Peyer's patch (tissue), 4 donors: ENCODE measurements around the gene UNKL. TPM values are rescaled to one million over a fixed set of nuclear protein-coding genes. Genes with fewer than 3 reads are reported as not detected.

Experiments used
- DNase-seq, 3 donors: peaks; one replicate each; pipeline ENCODE4 v3.0.0-alpha.2; 2017 to 2019
- H3K27ac ChIP-seq, 4 donors: fragments of 200-600 bp; sonication (generic); one replicate each; pipeline ENCODE4 v1.5.1; 2016 to 2019
- H3K27me3 ChIP-seq, 2 donors: fragments of 200-600 bp; sonication (generic); one replicate each; pipeline ENCODE4 v1.5.1; 2019
- H3K36me3 ChIP-seq, 3 donors: fragments of 200-600 bp; sonication (generic); one replicate each; pipeline ENCODE4 v1.5.1; 2016 to 2019
- H3K4me1 ChIP-seq, 4 donors: fragments of 200-600 bp; sonication (generic); one replicate each; pipeline ENCODE4 v1.5.1; 2016 to 2019
- H3K4me3 ChIP-seq, 4 donors: fragments of 200-600 bp; sonication (generic); 1 replicate in 3 of 4; 2 replicates in 1 of 4; pipeline ENCODE4 v1.5.1; 2016 to 2019; ENCODE audit warnings: mild to moderate bottlenecking in 1 of 4
- H3K9me3 ChIP-seq, 4 donors: fragments of 200-600 bp; sonication (generic); one replicate each; pipeline ENCODE4 v1.5.1; 2016 to 2019; ENCODE audit warnings: mild to moderate bottlenecking in 1 of 4
- POLR2A ChIP-seq, 2 donors: fragments of 450-650 bp; IDR thresholded peaks; one replicate each; pipeline ENCODE4 v1.5.1; 2017; ENCODE audit warnings: antibody characterized with exemption in 2 of 2, mild to moderate bottlenecking in 2 of 2, moderate library complexity in 2 of 2
- total RNA-seq, 4 donors: library from RNA; depleted of rRNA; stranded (reverse); fragments of >200 nt; gene quantifications; one replicate each; pipeline ENCODE4 v1.1.0, GENCODE V29; 2016
- TF ChIP-seq, protein P1 (sequence below), 6 experiments: fragments of 450-650 bp in 4 of 6; fragments of 200-600 bp in 2 of 6; sonication (generic) in 1 of 6; IDR thresholded peaks; one replicate each; pipeline ENCODE4 v1.5.1; 2017 to 2019; ENCODE audit warnings: antibody characterized with exemption in 6 of 6, mild to moderate bottlenecking in 3 of 6, moderate library complexity in 1 of 6

UNKL gene
- total RNA-seq, 4 donors from 2014 or later = 10.9 to 113 (median 38.4) TPM

DNA sequence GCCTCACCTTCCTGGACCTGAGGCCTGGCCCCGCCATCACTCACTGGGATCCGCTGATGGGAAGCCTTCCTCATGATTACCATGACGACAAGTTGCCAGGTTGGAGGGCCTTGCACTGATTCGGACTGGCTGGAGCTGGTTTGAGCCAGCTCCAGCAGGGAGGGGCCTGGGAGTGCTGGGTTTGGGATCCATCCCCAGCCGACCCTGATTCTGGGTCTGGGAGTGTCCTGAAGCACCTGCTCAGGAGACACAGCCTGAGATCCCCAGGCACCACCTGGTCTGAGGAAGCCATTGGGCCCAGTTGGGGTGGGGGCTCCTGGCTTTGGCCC, 86.9 kb downstream of the UNKL start:
- Histone ChIP-seq H3K27me3 (no peaks in the 10 kb centered on the region), H3K4me1 (peaks cover 0 to 17% (median 13%) of the 10 kb centered on the region in 4 donors), H3K27ac (peak overlapping the region in 1 of 4 donors; percentile 71), H3K36me3 (peaks cover 0 to 31% (median 0%) of the 10 kb centered on the region in 3 donors), H3K9me3 (peaks cover 0 to 6% (median 0%) of the 10 kb centered on the region in 4 donors), H3K4me3 (no peak overlapping the region)
- no peak for TF ChIP-seq POLR2A (IDR thresholded peaks at IDR 0.05)
- TF ChIP-seq, protein P1, sequence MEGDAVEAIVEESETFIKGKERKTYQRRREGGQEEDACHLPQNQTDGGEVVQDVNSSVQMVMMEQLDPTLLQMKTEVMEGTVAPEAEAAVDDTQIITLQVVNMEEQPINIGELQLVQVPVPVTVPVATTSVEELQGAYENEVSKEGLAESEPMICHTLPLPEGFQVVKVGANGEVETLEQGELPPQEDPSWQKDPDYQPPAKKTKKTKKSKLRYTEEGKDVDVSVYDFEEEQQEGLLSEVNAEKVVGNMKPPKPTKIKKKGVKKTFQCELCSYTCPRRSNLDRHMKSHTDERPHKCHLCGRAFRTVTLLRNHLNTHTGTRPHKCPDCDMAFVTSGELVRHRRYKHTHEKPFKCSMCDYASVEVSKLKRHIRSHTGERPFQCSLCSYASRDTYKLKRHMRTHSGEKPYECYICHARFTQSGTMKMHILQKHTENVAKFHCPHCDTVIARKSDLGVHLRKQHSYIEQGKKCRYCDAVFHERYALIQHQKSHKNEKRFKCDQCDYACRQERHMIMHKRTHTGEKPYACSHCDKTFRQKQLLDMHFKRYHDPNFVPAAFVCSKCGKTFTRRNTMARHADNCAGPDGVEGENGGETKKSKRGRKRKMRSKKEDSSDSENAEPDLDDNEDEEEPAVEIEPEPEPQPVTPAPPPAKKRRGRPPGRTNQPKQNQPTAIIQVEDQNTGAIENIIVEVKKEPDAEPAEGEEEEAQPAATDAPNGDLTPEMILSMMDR (IDR thresholded peaks at IDR 0.05) = no peak
- DNase-seq = no peak

DNA sequence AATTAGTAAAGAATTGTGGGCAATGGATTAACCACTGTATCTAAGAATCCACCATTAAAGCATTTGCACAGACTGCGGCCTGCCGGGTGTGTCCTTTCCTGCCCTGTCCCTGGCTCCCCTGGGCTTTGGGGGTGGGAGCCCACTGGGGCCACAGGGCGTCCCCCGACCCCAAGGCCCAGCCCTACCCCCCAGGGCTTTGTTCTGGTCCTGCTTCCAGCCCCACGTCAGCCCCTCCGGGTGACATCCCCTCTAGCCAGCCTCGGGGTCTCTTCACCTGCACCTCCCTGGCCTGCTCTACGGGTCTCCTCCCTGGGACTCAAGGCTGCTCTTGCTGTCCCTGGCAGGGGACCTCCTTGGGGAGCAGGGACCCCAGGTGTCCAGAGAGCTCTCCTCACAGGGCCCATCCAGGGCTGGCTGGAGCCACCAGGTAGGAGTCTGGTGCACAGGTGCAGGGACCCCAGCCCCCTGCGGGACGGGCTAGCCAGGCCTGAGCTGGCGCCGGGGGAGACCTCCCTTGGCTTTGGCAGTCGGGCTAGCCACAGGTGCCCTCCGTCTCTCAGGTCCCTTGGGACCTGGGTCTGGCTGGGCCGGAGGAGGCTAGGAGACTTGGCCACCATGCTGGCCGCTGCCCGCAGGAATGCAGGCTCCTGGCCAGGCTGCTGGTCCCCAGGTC, 87.4 kb downstream of the UNKL start:
- DNase-seq = no peak
- Histone ChIP-seq H3K36me3 (peaks cover 0 to 31% (median 0%) of the 10 kb centered on the region in 3 donors), H3K4me3 (no peak overlapping the region), H3K27ac (peak overlapping the region in 3 of 4 donors; percentile 16 to 71 (median 32)), H3K27me3 (no peaks in the 10 kb centered on the region), H3K4me1 (peaks cover 0 to 12% (median 9%) of the 10 kb centered on the region in 4 donors), H3K9me3 (peaks cover 0 to 6% (median 0%) of the 10 kb centered on the region in 4 donors)
- TF ChIP-seq, protein P1 (IDR thresholded peaks at IDR 0.05) = no peak
- TF ChIP-seq POLR2A (IDR thresholded peaks at IDR 0.05) = no peak

DNA sequence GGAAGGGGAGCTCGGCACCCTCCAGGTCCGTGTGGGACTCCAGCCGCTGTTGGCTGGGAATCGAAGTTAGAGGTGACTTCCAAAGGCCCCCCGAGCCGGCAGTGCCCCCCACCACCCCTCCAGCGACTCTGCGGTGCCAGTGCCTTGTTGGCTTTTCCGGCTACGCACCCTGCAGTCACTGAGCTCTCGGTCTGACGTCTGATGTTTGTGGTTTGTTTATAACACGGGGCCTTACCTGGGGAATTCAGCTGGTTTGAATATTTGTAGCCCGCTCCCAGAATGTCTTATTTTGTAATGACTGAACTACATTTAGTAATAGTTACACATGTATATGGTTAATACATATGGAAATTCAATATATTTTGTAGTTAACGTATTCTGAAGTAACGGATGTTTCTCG, 88.1 kb downstream of the UNKL start:
- Histone ChIP-seq H3K27me3 (no peaks in the 10 kb centered on the region), H3K9me3 (peaks cover 0 to 6% (median 0%) of the 10 kb centered on the region in 4 donors), H3K36me3 (peaks cover 0 to 38% (median 0%) of the 10 kb centered on the region in 3 donors), H3K4me3 (no peak overlapping the region), H3K4me1 (peaks cover 0 to 7% (median 5%) of the 10 kb centered on the region in 4 donors), H3K27ac (peak overlapping the region in 3 of 4 donors; percentile 16 to 73 (median 71))
- TF ChIP-seq, protein P1 (IDR thresholded peaks at IDR 0.05) = no peak
- TF ChIP-seq POLR2A (IDR thresholded peaks at IDR 0.05) = no peak
- peak in 1 of 3 donors; percentile 56 for DNase-seq

DNA sequence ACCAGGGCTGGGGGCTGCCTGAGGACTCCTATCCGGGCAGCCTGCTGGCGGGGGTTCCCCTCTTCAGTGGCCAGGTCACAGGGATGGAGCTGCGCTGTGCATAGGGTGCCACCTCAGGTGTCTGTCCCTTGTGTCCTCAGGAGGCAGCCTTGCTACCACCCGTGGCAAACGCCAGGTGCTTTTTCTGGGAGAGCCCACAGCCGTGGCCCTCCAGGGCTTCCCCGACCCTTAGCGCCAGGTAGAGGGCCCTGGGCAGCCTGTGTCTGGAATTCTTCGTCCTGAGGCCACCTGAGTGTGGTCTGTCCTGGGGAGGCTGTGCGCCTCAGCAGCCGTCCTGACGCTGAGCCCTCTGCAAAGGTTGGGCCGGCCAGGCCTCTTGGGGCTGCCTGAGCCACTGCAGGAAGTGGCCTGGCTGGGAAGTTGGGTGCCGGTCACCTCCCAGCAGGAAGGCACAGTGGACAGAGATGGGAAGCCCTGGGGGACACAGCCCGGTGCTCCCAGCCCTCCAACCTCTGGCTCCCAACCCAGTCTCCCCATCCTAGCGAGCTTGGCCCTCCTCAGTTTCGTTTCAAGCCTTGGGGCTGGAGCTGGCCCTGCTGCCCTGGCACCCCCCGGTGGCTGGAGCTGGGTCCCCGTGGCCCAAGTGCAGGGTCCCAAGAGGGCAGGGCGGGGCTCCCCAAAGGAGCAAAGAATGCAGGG, 88.7 kb downstream of the UNKL start:
- peaks cover 0 to 6% (median 0%) of the 10 kb centered on the region in 4 donors for H3K9me3 ChIP-seq
- peaks cover 0 to 44% (median 0%) of the 10 kb centered on the region in 3 donors for H3K36me3 ChIP-seq
- H3K4me3 ChIP-seq = no peak overlapping the region
- TF ChIP-seq, protein P1 (IDR thresholded peaks at IDR 0.05) = no peak
- no peak for TF ChIP-seq POLR2A (IDR thresholded peaks at IDR 0.05)
- H3K4me1 ChIP-seq = peaks cover 0 to 1% (median 0%) of the 10 kb centered on the region in 4 donors
- peak overlapping the region in 2 of 4 donors; percentile 71 to 73 for H3K27ac ChIP-seq
- DNase-seq = no peak
- H3K27me3 ChIP-seq = no peaks in the 10 kb centered on the region

DNA sequence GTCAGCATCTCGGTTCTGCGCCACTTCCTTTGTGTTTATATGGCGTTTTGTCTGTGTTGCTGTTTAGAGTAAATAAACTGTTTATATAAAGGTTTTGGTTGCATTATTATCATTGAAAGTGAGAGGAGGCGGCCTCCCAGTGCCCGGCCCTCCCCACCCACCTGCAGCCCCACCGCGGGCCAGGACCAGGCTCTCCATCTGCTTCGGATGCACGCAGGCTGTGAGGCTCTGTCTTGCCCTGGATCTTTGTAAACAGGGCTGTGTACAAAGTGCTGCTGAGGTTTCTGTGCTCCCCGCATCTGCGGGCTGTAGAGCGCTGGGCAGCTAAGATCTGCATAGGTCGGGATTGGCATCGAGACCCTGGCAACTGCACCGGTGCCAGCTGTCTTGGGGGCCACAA, 89.2 kb downstream of the UNKL start:
- TF ChIP-seq POLR2A (IDR thresholded peaks at IDR 0.05) = no peak
- TF ChIP-seq, protein P1 (IDR thresholded peaks at IDR 0.05) = no peak

More for the DNA sequence above, 89.2 kb downstream of the UNKL start:
- no peaks in the 10 kb centered on the region for H3K27me3 ChIP-seq
- no peaks in the 10 kb centered on the region for H3K4me1 ChIP-seq
- H3K36me3 ChIP-seq = peaks cover 0 to 49% (median 0%) of the 10 kb centered on the region in 3 donors
- no peak overlapping the region for H3K4me3 ChIP-seq
- no peak for DNase-seq
- peak overlapping the region in 1 of 4 donors; percentile 71 for H3K27ac ChIP-seq
- H3K9me3 ChIP-seq = peaks cover 0 to 1% (median 0%) of the 10 kb centered on the region in 4 donors
